Liver (tissue), 9 donors: Measurements from ENCODE around the gene PPP1R3G. TPM values are rescaled to one million over a fixed set of nuclear protein-coding genes. Genes with fewer than 3 reads are reported as not detected.

Source experiments
- DNase-seq: peaks from one replicate; pipeline ENCODE4 v3.0.0-alpha.2; 2017; ENCODE audit warnings: low spot score
- H3K27ac ChIP-seq, 2 donors: one replicate each; pipeline ENCODE4 v1.7.0; 2013; ENCODE audit warnings: inconsistent platforms in 2 of 2, low read length in 2 of 2, control low read depth in 1 of 2, low read depth in 1 of 2, mild to moderate bottlenecking in 1 of 2
- H3K27me3 ChIP-seq, 4 donors: one replicate each; pipeline versions ENCODE4 v1.6.1 to v1.7.0; 2013; ENCODE audit warnings: low read length in 3 of 4, inconsistent platforms in 1 of 4, mild to moderate bottlenecking in 1 of 4, moderate library complexity in 1 of 4; ENCODE audit not compliant: control insufficient read depth in 4 of 4, insufficient read depth in 4 of 4
- H3K36me3 ChIP-seq, 4 donors: one replicate each; pipeline versions ENCODE4 v1.6.1 to v1.7.0; 2013; ENCODE audit warnings: low read length in 3 of 4, mild to moderate bottlenecking in 3 of 4, low read depth in 1 of 4, moderate library complexity in 1 of 4; ENCODE audit not compliant: control insufficient read depth in 4 of 4, insufficient read depth in 3 of 4
- H3K4me1 ChIP-seq, 4 donors: one replicate each; pipeline versions ENCODE4 v1.6.1 to v1.7.0; 2013; ENCODE audit warnings: low read length in 3 of 4, mild to moderate bottlenecking in 3 of 4, moderate library complexity in 1 of 4; ENCODE audit not compliant: control insufficient read depth in 4 of 4, insufficient read depth in 4 of 4
- H3K4me3 ChIP-seq, 3 donors: one replicate each; pipeline versions ENCODE4 v1.6.1 to v1.7.0; 2013; ENCODE audit warnings: low read length in 3 of 3, control low read depth in 1 of 3, low read depth in 1 of 3, mild to moderate bottlenecking in 1 of 3
- H3K9ac ChIP-seq, 2 donors: one replicate each; pipeline ENCODE4 v1.7.0; 2013; ENCODE audit warnings: low read length in 2 of 2, mild to moderate bottlenecking in 2 of 2, moderate library complexity in 2 of 2, control low read depth in 1 of 2, low read depth in 1 of 2
- H3K9me3 ChIP-seq, 4 donors: one replicate each; pipeline versions ENCODE4 v1.6.1 to v1.7.0; 2013; ENCODE audit warnings: low read length in 3 of 4; ENCODE audit not compliant: control insufficient read depth in 4 of 4
- CTCF ChIP-seq: fragments of 150-350 bp; IDR thresholded peaks from 2 replicates; pipeline ENCODE4 v1.5.1; 2017; ENCODE audit warnings: improper control_type of control experiment, low read depth, low read length; ENCODE audit not compliant: missing input control
- EGR1 ChIP-seq, 2 donors: IDR thresholded peaks; 2 replicates each; pipeline ENCODE4 v1.6.1; 2016 to 2018; ENCODE audit warnings: antibody characterized with exemption in 2 of 2, low read depth in 2 of 2
- FOXA1 ChIP-seq: IDR thresholded peaks from 2 replicates; pipeline ENCODE4 v1.6.1; 2016; ENCODE audit warnings: antibody characterized with exemption
- FOXA2 ChIP-seq: IDR thresholded peaks from 2 replicates; pipeline ENCODE4 v1.6.1; 2016; ENCODE audit warnings: antibody characterized with exemption
- GABPA ChIP-seq, 2 donors: IDR thresholded peaks in 1 of 2; conservative IDR thresholded peaks in 1 of 2; 2 replicates each; pipeline ENCODE4 v1.6.1; 2016; ENCODE audit warnings: antibody characterized with exemption in 2 of 2, mild to moderate bottlenecking in 1 of 2, moderate library complexity in 1 of 2
- HNF4A ChIP-seq, 2 donors: conservative IDR thresholded peaks; 2 replicates each; pipeline ENCODE4 v1.6.1; 2016; ENCODE audit warnings: antibody characterized with exemption in 2 of 2, mild to moderate bottlenecking in 2 of 2
- HNF4G ChIP-seq: IDR thresholded peaks from 2 replicates; pipeline ENCODE4 v1.6.1; 2016; ENCODE audit warnings: antibody characterized with exemption
- JUND ChIP-seq, 2 donors: IDR thresholded peaks; 2 replicates each; pipeline ENCODE4 v1.6.1; 2016; ENCODE audit warnings: antibody characterized with exemption in 2 of 2
- MAX ChIP-seq: IDR thresholded peaks from 2 replicates; pipeline ENCODE4 v1.6.1; 2016; ENCODE audit warnings: antibody characterized with exemption
- NR2F2 ChIP-seq: IDR thresholded peaks from 2 replicates; pipeline ENCODE4 v1.6.1; 2016; ENCODE audit warnings: antibody characterized with exemption
- RAD21 ChIP-seq, 2 donors: IDR thresholded peaks; 2 replicates each; pipeline ENCODE4 v1.6.1; 2016; ENCODE audit warnings: antibody characterized with exemption in 2 of 2, mild to moderate bottlenecking in 2 of 2
- RXRA ChIP-seq, 2 donors: IDR thresholded peaks; 2 replicates each; pipeline ENCODE4 v1.6.1; 2017 to 2018; ENCODE audit warnings: antibody characterized with exemption in 2 of 2, mild to moderate bottlenecking in 1 of 2
- SP1 ChIP-seq: IDR thresholded peaks from 2 replicates; pipeline ENCODE4 v1.6.1; 2018; ENCODE audit warnings: antibody characterized with exemption, mild to moderate bottlenecking
- TAF1 ChIP-seq: conservative IDR thresholded peaks from 2 replicates; pipeline ENCODE4 v1.6.1; 2016; ENCODE audit warnings: antibody characterized with exemption, mild to moderate bottlenecking
- YY1 ChIP-seq: IDR thresholded peaks from 2 replicates; pipeline ENCODE4 v1.6.1; 2016; ENCODE audit warnings: antibody characterized with exemption, mild to moderate bottlenecking
- WGBS: extraction: QIAGEN DNeasy Blood & Tissue Kit; methylation state at CpG from one replicate; pipeline ENCODE4 v1.1.7; 2013; 5-methylcytosine and 5-hydroxymethylcytosine counted together
- polyA plus RNA-seq, 2 donors: library from polyadenylated mRNA; stranded (reverse) in 1 of 2; unstranded in 1 of 2; fragments of 200-250 nt in 1 of 2; fragments of >200 nt in 1 of 2; fragmentation: Nextera tagmentation in 1 of 2; extraction: Ambion mirVana in 1 of 2; gene quantifications; one replicate each; pipeline versions ENCODE4 v1.2.1 to v1.2.3, GENCODE V29; 2013 to 2015
- total RNA-seq, 2 donors: library from RNA; depleted of rRNA; stranded (reverse); fragments of >200 nt; gene quantifications; one replicate each; pipeline ENCODE4 v1.2.3, GENCODE V29; 2014
- TF ChIP-seq, protein P1 (sequence below): IDR thresholded peaks from 2 replicates; pipeline ENCODE4 v1.6.1; 2016; ENCODE audit warnings: antibody characterized with exemption
- TF ChIP-seq, protein P2 (sequence below): IDR thresholded peaks from 2 replicates; pipeline ENCODE4 v1.6.1; 2016; ENCODE audit warnings: antibody characterized with exemption, mild to moderate bottlenecking
- TF ChIP-seq, protein P3 (sequence below): IDR thresholded peaks from 2 replicates; pipeline ENCODE4 v1.6.1; 2016; ENCODE audit warnings: antibody characterized with exemption
- donor health status: healthy.
- donor health status: healthy.
- donor health status: healthy.
- donor health status: healthy.
- donor health status: healthy.

The PPP1R3G gene
- total and polyA plus RNA-seq, 4 donors = 0.25 to 3.0 (median 0.47) TPM

GRCh38 chr6:5108536-5109150 is 23.5 kb downstream of the PPP1R3G start:
- H3K9me3 ChIP-seq = no peaks in the 10 kb centered on the region
- H3K9ac ChIP-seq = no peak overlapping the region
- 90% methylated on average over 6 of the region's 6 CpGs for WGBS
- DNase-seq = no peak
- H3K36me3 ChIP-seq = no peaks in the 10 kb centered on the region
- H3K27me3 ChIP-seq = no peaks in the 10 kb centered on the region
- H3K4me1 ChIP-seq = no peaks in the 10 kb centered on the region
- H3K27ac ChIP-seq = no peak overlapping the region
- TF ChIP-seq TAF1 = no peak
- TF ChIP-seq FOXA2 = no peak
- no peak for TF ChIP-seq MAX
- TF ChIP-seq RAD21 (IDR thresholded peaks at IDR 0.05) = no peak
- H3K4me3 ChIP-seq = no peak overlapping the region

GRCh38 chr6:5109436-5109835 is 24.3 kb downstream of the PPP1R3G start:
- Histone ChIP-seq H3K9me3 (no peaks in the 10 kb centered on the region), H3K9ac (no peak overlapping the region), H3K4me3 (no peak overlapping the region), H3K36me3 (no peaks in the 10 kb centered on the region), H3K27ac (no peak overlapping the region), H3K4me1 (no peaks in the 10 kb centered on the region), H3K27me3 (no peaks in the 10 kb centered on the region)
- no peak for DNase-seq
- no peak for TF ChIP-seq HNF4G
- TF ChIP-seq MAX = no peak
- no peak for TF ChIP-seq NR2F2
- no peak for TF ChIP-seq FOXA1
- TF ChIP-seq FOXA2 = no peak
- no peak for TF ChIP-seq SP1
- TF ChIP-seq YY1 = no peak
- TF ChIP-seq, protein P1, sequence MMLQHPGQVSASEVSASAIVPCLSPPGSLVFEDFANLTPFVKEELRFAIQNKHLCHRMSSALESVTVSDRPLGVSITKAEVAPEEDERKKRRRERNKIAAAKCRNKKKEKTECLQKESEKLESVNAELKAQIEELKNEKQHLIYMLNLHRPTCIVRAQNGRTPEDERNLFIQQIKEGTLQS = no peak
- no peak for TF ChIP-seq JUND (IDR thresholded peaks at IDR 0.05)
- no peak for TF ChIP-seq TAF1
- no peak for TF ChIP-seq GABPA (IDR thresholded peaks at IDR 0.05 in 1 of 2, conservative IDR thresholded peaks at IDR 0.05 in 1 of 2)
- TF ChIP-seq, protein P2, sequence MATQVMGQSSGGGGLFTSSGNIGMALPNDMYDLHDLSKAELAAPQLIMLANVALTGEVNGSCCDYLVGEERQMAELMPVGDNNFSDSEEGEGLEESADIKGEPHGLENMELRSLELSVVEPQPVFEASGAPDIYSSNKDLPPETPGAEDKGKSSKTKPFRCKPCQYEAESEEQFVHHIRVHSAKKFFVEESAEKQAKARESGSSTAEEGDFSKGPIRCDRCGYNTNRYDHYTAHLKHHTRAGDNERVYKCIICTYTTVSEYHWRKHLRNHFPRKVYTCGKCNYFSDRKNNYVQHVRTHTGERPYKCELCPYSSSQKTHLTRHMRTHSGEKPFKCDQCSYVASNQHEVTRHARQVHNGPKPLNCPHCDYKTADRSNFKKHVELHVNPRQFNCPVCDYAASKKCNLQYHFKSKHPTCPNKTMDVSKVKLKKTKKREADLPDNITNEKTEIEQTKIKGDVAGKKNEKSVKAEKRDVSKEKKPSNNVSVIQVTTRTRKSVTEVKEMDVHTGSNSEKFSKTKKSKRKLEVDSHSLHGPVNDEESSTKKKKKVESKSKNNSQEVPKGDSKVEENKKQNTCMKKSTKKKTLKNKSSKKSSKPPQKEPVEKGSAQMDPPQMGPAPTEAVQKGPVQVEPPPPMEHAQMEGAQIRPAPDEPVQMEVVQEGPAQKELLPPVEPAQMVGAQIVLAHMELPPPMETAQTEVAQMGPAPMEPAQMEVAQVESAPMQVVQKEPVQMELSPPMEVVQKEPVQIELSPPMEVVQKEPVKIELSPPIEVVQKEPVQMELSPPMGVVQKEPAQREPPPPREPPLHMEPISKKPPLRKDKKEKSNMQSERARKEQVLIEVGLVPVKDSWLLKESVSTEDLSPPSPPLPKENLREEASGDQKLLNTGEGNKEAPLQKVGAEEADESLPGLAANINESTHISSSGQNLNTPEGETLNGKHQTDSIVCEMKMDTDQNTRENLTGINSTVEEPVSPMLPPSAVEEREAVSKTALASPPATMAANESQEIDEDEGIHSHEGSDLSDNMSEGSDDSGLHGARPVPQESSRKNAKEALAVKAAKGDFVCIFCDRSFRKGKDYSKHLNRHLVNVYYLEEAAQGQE = no peak
- TF ChIP-seq HNF4A (conservative IDR thresholded peaks at IDR 0.05) = no peak
- TF ChIP-seq CTCF = no peak
- no peak for TF ChIP-seq RXRA (IDR thresholded peaks at IDR 0.05)
- TF ChIP-seq RAD21 (IDR thresholded peaks at IDR 0.05) = no peak
- no peak for TF ChIP-seq EGR1 (IDR thresholded peaks at IDR 0.05; ENCODE audit: low read depth in 2 of 2)
- TF ChIP-seq, protein P3, sequence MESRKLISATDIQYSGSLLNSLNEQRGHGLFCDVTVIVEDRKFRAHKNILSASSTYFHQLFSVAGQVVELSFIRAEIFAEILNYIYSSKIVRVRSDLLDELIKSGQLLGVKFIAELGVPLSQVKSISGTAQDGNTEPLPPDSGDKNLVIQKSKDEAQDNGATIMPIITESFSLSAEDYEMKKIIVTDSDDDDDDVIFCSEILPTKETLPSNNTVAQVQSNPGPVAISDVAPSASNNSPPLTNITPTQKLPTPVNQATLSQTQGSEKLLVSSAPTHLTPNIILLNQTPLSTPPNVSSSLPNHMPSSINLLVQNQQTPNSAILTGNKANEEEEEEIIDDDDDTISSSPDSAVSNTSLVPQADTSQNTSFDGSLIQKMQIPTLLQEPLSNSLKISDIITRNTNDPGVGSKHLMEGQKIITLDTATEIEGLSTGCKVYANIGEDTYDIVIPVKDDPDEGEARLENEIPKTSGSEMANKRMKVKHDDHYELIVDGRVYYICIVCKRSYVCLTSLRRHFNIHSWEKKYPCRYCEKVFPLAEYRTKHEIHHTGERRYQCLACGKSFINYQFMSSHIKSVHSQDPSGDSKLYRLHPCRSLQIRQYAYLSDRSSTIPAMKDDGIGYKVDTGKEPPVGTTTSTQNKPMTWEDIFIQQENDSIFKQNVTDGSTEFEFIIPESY = no peak
- 92% methylated on average over 10 of the region's 10 CpGs for WGBS
